ENCODE data around the gene EEFSEC. TPM values are rescaled to one million over a fixed set of nuclear protein-coding genes. Genes with fewer than 3 reads are reported as not detected.

Gene EEFSEC
- total and polyA plus RNA-seq, 11 donors = 17.5 to 48.0 (median 22.5) TPM

DNA sequence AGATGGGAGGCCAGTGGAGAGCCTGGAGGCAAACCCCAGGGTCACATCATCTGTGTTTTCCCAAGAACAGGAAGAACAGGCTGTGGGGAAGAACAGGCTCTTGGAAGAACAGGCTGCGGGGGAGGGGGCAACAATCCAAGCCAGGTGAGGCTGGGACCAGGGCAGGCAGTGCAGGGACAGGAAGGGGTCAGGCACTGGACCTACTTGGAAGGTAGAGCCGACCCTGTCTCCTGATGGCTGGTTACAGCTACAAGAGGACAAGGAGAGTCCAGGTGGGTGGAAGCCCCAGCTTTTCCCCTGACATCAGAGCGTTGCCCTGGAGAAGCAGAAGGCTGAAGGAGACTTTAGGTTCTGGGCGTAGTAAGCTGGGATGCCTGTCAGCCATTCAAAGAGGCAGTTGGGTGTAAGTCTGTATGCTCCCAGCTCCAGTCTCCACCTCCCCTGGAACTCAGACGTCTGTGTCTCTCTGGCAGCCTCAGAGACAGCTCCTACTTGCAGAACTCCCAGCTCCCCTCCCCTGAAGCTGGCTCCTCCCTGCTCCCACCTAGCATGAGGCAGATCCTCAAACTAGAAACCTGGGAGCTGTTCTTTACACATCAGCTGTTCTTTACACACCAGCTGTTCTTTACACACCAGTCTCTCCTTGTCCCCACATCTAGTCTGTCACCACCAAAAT is 182.5 kb downstream of the EEFSEC start:
- Histone ChIP-seq H3K4me1 (peaks cover 0 to 33% (median 0%) of the 10 kb centered on the region in 12 donors), H3K4me3 (no peak overlapping the region), H3K9me3 (no peaks in the 10 kb centered on the region), H3K27ac (no peak overlapping the region), H3K36me3 (peaks cover 0 to 22% (median 0%) of the 10 kb centered on the region in 9 donors), H3K27me3 (no peaks in the 10 kb centered on the region)
- TF ChIP-seq POLR2A (IDR thresholded peaks at IDR 0.05) = no peak
- TF ChIP-seq, protein P1, sequence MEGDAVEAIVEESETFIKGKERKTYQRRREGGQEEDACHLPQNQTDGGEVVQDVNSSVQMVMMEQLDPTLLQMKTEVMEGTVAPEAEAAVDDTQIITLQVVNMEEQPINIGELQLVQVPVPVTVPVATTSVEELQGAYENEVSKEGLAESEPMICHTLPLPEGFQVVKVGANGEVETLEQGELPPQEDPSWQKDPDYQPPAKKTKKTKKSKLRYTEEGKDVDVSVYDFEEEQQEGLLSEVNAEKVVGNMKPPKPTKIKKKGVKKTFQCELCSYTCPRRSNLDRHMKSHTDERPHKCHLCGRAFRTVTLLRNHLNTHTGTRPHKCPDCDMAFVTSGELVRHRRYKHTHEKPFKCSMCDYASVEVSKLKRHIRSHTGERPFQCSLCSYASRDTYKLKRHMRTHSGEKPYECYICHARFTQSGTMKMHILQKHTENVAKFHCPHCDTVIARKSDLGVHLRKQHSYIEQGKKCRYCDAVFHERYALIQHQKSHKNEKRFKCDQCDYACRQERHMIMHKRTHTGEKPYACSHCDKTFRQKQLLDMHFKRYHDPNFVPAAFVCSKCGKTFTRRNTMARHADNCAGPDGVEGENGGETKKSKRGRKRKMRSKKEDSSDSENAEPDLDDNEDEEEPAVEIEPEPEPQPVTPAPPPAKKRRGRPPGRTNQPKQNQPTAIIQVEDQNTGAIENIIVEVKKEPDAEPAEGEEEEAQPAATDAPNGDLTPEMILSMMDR (IDR thresholded peaks at IDR 0.05) = no peak
- 67 to 81% (median 76%) methylated on average over 5 of the region's 5 CpGs for WGBS, 4 donors
- ATAC-seq (no peak), DNase-seq (no peak)
- intact Hi-C loops (cut with DNase I) = no loop called here

GRCh38 chr3:128336337-128337156 is 183.3 kb downstream of the EEFSEC start:
- TF ChIP-seq, protein P1 (IDR thresholded peaks at IDR 0.05) = no peak
- no peak for TF ChIP-seq POLR2A (IDR thresholded peaks at IDR 0.05)
- no peaks in the 10 kb centered on the region for H3K27me3 ChIP-seq
- intact Hi-C loops (cut with DNase I) = no loop called here
- no peak overlapping the region for H3K4me3 ChIP-seq
- no peaks in the 10 kb centered on the region for H3K9me3 ChIP-seq
- no peak overlapping the region for H3K27ac ChIP-seq
- 94 to 96% (median 94%) methylated on average over 14 of the region's 14 CpGs for WGBS, 4 donors
- ATAC-seq (no peak), DNase-seq (no peak)
- peaks cover 0 to 40% (median 0%) of the 10 kb centered on the region in 12 donors for H3K4me1 ChIP-seq
- peaks cover 0 to 29% (median 6%) of the 10 kb centered on the region in 9 donors for H3K36me3 ChIP-seq

DNA sequence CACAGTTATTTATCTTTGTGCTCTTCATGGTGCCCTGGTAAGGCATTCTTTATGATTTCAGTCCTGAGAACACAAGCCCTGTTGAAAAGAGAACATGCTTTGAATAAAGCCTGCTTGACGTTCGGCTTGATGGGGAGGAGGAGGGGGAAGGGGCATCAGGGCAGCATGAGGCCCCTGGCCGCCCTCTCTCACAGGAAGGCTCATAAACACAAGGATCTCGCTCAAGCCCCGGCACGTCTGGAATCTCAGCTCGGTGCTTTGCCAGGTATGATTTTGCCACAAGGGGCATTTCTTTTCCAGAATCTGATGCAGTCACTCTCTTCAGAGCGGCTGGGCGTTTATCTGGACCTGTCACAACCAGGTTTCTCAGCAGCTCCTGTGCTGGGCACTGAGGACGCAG is 184.0 kb downstream of the EEFSEC start:
- Histone ChIP-seq H3K36me3 (peaks cover 0 to 33% (median 10%) of the 10 kb centered on the region in 9 donors), H3K4me3 (no peak overlapping the region), H3K9me3 (no peaks in the 10 kb centered on the region), H3K27ac (no peak overlapping the region), H3K27me3 (no peaks in the 10 kb centered on the region), H3K4me1 (peaks cover 0 to 48% (median 0%) of the 10 kb centered on the region in 12 donors)
- no peak for TF ChIP-seq POLR2A (IDR thresholded peaks at IDR 0.05)
- TF ChIP-seq, protein P1 (IDR thresholded peaks at IDR 0.05) = no peak
- no peak for ATAC-seq
- intact Hi-C loops (cut with DNase I) = no loop called here
- no peak for DNase-seq
- WGBS, 4 donors = 66 to 87% (median 81%) methylated on average over 10 of the region's 10 CpGs
